Thoracic aorta (tissue), 2 donors: ENCODE measurements around the gene CCDC116. TPM values are rescaled to one million over a fixed set of nuclear protein-coding genes. Genes with fewer than 3 reads are reported as not detected.

Experiments used
- ATAC-seq: fragments of 150-250 bp; one replicate; pipeline ENCODE4 v1.8.0; 2017; ENCODE audit warnings: low read depth; ENCODE audit not compliant: insufficient number of reproducible peaks, low FRiP score
- DNase-seq: peaks from one replicate; pipeline ENCODE4 v3.0.0-alpha.2; 2020; ENCODE audit warnings: low spot score
- H3K27ac ChIP-seq, 2 donors: fragments of 200-600 bp; sonication (generic); 1 replicate in 1 of 2; 2 replicates in 1 of 2; pipeline ENCODE4 v1.5.1; 2016; ENCODE audit warnings: mild to moderate bottlenecking in 2 of 2, moderate library complexity in 2 of 2
- H3K27me3 ChIP-seq: fragments of 200-600 bp; sonication (generic); replicated peaks from 2 replicates; pipeline ENCODE4 v1.6.0; 2016; ENCODE audit warnings: mild to moderate bottlenecking; ENCODE audit not compliant: insufficient read depth
- H3K36me3 ChIP-seq: fragments of 200-600 bp; sonication (generic); one replicate; pipeline ENCODE4 v1.5.1; 2016
- H3K4me1 ChIP-seq, 2 donors: fragments of 200-600 bp; sonication (generic); 1 replicate in 1 of 2; 2 replicates in 1 of 2; pipeline versions ENCODE4 v1.5.1 to v1.6.0; 2016; ENCODE audit warnings: low read depth in 2 of 2, mild to moderate bottlenecking in 1 of 2; ENCODE audit not compliant: control insufficient read depth in 1 of 2
- H3K4me3 ChIP-seq: fragments of 200-600 bp; sonication (generic); 2 replicates; pipeline ENCODE4 v1.5.1; 2016; ENCODE audit warnings: mild to moderate bottlenecking
- H3K9me3 ChIP-seq: fragments of 200-600 bp; sonication (generic); 2 replicates; pipeline ENCODE4 v1.5.1; 2016
- total RNA-seq, 2 donors: library from RNA; depleted of rRNA; stranded (reverse); fragments of >200 nt; gene quantifications; one replicate each; pipeline versions ENCODE4 v1.1.0 to v1.2.3, GENCODE V29; 2016
- TF ChIP-seq, protein P1 (sequence below): fragments of 200-600 bp; sonication (generic); IDR thresholded peaks from one replicate; pipeline ENCODE4 v1.5.1; 2019; ENCODE audit warnings: antibody characterized with exemption

Gene CCDC116
- total RNA-seq, 2 donors from 2014 or later: 0.71 TPM; not detected in 1

DNA sequence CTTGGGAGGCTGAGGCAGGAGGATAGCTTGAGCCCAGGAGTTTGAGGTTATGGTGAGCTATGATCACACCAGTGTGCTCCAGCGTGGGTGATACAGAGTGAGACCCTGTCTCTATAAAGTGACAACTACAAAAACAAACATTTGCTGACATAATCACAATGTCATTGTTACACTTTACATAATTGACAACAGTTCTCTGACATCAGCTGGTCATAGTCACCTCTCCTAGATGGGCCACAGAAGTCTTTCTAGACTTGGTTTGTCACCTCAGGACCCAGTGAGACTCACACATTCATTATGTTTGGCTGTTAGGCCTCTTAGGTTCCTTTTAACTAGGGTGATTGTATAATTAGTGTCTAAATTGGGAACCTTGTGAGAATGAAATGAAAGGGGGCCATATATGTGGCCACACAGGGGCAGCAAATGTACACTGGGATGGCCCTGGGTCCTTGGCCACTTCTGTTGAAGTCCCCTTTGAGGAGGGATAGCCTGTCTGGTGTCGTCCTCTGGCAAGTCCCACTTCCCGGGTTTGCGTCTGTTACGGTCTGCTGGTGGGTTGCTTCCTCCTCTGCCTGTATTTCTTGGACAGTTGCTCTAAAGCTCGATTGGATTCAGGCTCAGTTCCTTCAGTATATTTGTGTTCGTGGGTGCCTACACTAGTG is 27.4 kb downstream of the CCDC116 start:
- H3K4me3 ChIP-seq: no peak overlapping the region
- DNase-seq (no peak), ATAC-seq (no peak)
- H3K27ac ChIP-seq: no peak overlapping the region
- no peaks in the 10 kb centered on the region for H3K36me3 ChIP-seq
- peaks cover 0 to 7% of the 10 kb centered on the region in 2 donors for H3K4me1 ChIP-seq
- TF ChIP-seq, protein P1, sequence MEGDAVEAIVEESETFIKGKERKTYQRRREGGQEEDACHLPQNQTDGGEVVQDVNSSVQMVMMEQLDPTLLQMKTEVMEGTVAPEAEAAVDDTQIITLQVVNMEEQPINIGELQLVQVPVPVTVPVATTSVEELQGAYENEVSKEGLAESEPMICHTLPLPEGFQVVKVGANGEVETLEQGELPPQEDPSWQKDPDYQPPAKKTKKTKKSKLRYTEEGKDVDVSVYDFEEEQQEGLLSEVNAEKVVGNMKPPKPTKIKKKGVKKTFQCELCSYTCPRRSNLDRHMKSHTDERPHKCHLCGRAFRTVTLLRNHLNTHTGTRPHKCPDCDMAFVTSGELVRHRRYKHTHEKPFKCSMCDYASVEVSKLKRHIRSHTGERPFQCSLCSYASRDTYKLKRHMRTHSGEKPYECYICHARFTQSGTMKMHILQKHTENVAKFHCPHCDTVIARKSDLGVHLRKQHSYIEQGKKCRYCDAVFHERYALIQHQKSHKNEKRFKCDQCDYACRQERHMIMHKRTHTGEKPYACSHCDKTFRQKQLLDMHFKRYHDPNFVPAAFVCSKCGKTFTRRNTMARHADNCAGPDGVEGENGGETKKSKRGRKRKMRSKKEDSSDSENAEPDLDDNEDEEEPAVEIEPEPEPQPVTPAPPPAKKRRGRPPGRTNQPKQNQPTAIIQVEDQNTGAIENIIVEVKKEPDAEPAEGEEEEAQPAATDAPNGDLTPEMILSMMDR: no peak
- no peaks in the 10 kb centered on the region for H3K9me3 ChIP-seq
- H3K27me3 ChIP-seq: no peaks in the 10 kb centered on the region

DNA sequence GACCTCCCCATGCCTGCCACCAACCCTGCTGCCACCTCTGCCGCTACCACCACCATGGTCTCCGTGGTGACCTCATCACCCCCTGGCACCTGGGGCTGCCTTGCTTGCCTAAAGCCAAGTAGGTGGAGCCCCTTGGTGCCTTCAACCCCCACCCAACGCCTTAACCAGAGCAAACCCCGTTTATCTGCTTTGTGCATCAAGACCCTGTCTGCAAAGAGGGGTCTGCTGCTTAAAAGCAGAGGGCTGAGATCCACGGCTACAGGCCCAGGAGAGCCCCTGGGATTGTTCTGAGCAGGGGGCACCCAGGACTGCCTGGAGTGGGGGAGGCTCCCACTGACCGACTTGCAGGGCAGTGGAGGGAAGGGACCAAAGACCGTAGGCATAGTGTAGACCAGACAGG is 28.3 kb downstream of the CCDC116 start:
- Histone ChIP-seq H3K4me3 (no peak overlapping the region), H3K27ac (no peak overlapping the region), H3K27me3 (no peaks in the 10 kb centered on the region), H3K36me3 (no peaks in the 10 kb centered on the region), H3K9me3 (no peaks in the 10 kb centered on the region), H3K4me1 (peaks cover 0 to 13% of the 10 kb centered on the region in 2 donors)
- DNase-seq (no peak), ATAC-seq (no peak)
- TF ChIP-seq, protein P1: no peak

- Histone ChIP-seq H3K4me3 (no peak overlapping the region), H3K27me3 (no peaks in the 10 kb centered on the region), H3K4me1 (peaks cover 0 to 17% of the 10 kb centered on the region in 2 donors), H3K36me3 (no peaks in the 10 kb centered on the region), H3K9me3 (no peaks in the 10 kb centered on the region), H3K27ac (no peak overlapping the region)
- TF ChIP-seq, protein P1: no peak
- DNase-seq: no peak
- no peak for ATAC-seq
Measured at GRCh38 chr22:21661991-21662390, 29.4 kb downstream of the CCDC116 start.

GRCh38 chr22:21663738-21664137 is 31.2 kb downstream of the CCDC116 start:
- H3K27ac ChIP-seq: no peak overlapping the region
- no peaks in the 10 kb centered on the region for H3K27me3 ChIP-seq
- H3K4me3 ChIP-seq: no peak overlapping the region
- peaks cover 0 to 16% of the 10 kb centered on the region in 2 donors for H3K4me1 ChIP-seq
- H3K36me3 ChIP-seq: no peaks in the 10 kb centered on the region
- DNase-seq (no peak), ATAC-seq (no peak)
- TF ChIP-seq, protein P1: no peak
- no peaks in the 10 kb centered on the region for H3K9me3 ChIP-seq

- ATAC-seq (no peak), DNase-seq (no peak)
- no peaks in the 10 kb centered on the region for H3K27me3 ChIP-seq
- no peaks in the 10 kb centered on the region for H3K36me3 ChIP-seq
- TF ChIP-seq, protein P1: no peak
- peaks cover 0 to 16% of the 10 kb centered on the region in 2 donors for H3K4me1 ChIP-seq
- no peaks in the 10 kb centered on the region for H3K9me3 ChIP-seq
- peak overlapping the region; percentile 86 to 89 for H3K27ac ChIP-seq
- H3K4me3 ChIP-seq: peak overlapping the region; percentile 88
Measured at GRCh38 chr22:21665047-21665851, 32.7 kb downstream of the CCDC116 start.
